GM10248 (cell line): ENCODE data around the gene ZNF784.
A peak's percentile ranks its signal among the peaks of the same experiment; 100 is the strongest.

Source experiments
- CTCF ChIA-PET: fragments of 300-600 bp; sonication (Branson Sonifier 250); formaldehyde crosslinking; extraction: SDS; loops from one replicate; lab custom pipeline; 2021; ENCODE audit warnings: antibody characterized with exemption; lab: Yijun Ruan, JAX
- POLR2A ChIA-PET: fragments of 350-650 bp; sonication (Branson Sonifier 250); formaldehyde crosslinking; extraction: SDS; loops from one replicate; lab custom pipeline; 2020; ENCODE audit warnings: antibody characterized with exemption; lab: Yijun Ruan, JAX
- DNase-seq: peaks from one replicate; pipeline ENCODE4 v3.0.0; 2012; ENCODE audit errors: extremely low spot score
- CTCF ChIP-seq: IDR thresholded peaks from 2 replicates; pipeline ENCODE4 v1.5.1; 2012; ENCODE audit warnings: mild to moderate bottlenecking, low read depth; ENCODE audit errors: extremely low read depth, missing control alignments, control extremely low read depth

The ZNF784 gene

GRCh38 chr19:55649268-55650125 is 25.1 kb upstream of the ZNF784 start:
- DNase-seq = no peak
- POLR2A ChIA-PET = interaction anchor here (0.7 to 1.6 kb wide), 3 partner anchors 12 to 242 kb away, joined by 3 to 4 read pairs (median 3); partner anchors contain the start of genes UBE2S and ZNF784
- no peak for TF ChIP-seq CTCF
- CTCF ChIA-PET = interaction anchor here (7.2 kb wide), 1 partner anchor 15 kb away, joined by 84 read pairs; no protein-coding TSS in a partner anchor

GRCh38 chr19:55648585-55649267 is 24.4 kb upstream of the ZNF784 start:
- ChIA-PET CTCF (interaction anchor here (7.2 kb wide), 1 partner anchor 14 kb away, joined by 84 read pairs; no protein-coding TSS in a partner anchor), POLR2A (interaction anchor here (0.7 to 1.7 kb wide), 3 partner anchors 13 to 242 kb away, joined by 3 to 8 read pairs (median 3); partner anchors contain the start of genes UBE2S and ZNF784)
- no peak for DNase-seq
- no peak for TF ChIP-seq CTCF

GRCh38 chr19:55647732-55648584 is 23.6 kb upstream of the ZNF784 start, which contains the start of gene CCDC106:
TSS of gene CCDC106 (plus strand) at chr19:55648212. CDS start at chr19:55649047, 835 bp downstream.
- POLR2A ChIA-PET = interaction anchor here (0.5 to 1.7 kb wide), 4 partner anchors 9 to 241 kb away, joined by 3 to 8 read pairs (median 4); partner anchors contain the start of genes UBE2S and ZNF524
- no peak for TF ChIP-seq CTCF
- DNase-seq = peak; percentile 57
- CTCF ChIA-PET = interaction anchor here (0.9 to 7.2 kb wide), 5 partner anchors 9 to 143 kb away, joined by 3 to 84 read pairs (median 7); partner anchors contain the start of gene ZNF865

GRCh38 chr19:55646889-55647731 is 22.7 kb upstream of the ZNF784 start:
- POLR2A ChIA-PET = interaction anchor here (0.5 to 1.7 kb wide), 3 partner anchors 10 to 47 kb away, joined by 3 to 8 read pairs (median 4); partner anchors contain the start of gene ZNF524
- DNase-seq = no peak
- TF ChIP-seq CTCF = no peak
- CTCF ChIA-PET = interaction anchor here (0.8 to 7.2 kb wide), 6 partner anchors 10 to 143 kb away, joined by 3 to 84 read pairs (median 6); partner anchors contain the start of gene ZNF865

GRCh38 chr19:55645512-55645881 is 21.1 kb upstream of the ZNF784 start:
- no peak for TF ChIP-seq CTCF
- CTCF ChIA-PET = interaction anchor here (1.2 to 7.2 kb wide), 3 partner anchors 9 to 142 kb away, joined by 3 to 84 read pairs (median 31); partner anchors contain the start of gene U2AF2
- POLR2A ChIA-PET = no interaction called here
- no peak for DNase-seq
